Measurements from ENCODE around the gene ANKRD11. TPM values are rescaled to one million over a fixed set of nuclear protein-coding genes. Genes with fewer than 3 reads are reported as not detected.

ANKRD11 gene
- total RNA-seq, 1 donor from 2014 or later, result 63.8 TPM

DNA sequence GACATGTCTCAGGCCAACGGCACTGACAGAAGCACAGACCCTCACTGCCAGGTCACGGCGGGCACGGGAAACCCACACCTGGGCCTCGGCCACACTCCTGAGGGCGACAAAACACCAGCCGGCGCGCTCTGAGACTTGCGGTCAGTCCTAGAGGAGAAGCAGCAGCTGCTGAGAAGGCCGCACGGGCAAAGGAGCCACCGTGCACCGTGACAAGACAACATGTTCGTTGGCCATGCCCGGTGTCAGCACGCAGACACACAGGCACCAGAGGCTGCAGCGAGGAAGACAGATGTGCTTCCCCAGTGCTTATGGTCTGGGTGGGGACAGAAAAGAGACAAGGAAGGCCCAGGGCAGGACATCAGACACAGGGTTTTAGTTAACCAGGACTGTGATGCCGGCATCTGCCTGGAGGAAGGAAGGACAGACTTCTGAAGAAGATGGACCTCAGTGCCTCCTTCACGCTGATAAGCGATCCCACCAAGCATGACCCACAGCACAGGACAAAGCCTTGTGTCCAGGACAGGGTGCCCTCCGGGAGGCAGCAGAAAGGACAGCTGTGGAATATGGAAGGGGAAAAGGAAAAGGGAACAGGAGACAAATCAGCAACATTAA is 84.0 kb downstream of the ANKRD11 start:
- H3K4me3 ChIP-seq, result no peak overlapping the region
- no peaks in the 10 kb centered on the region for H3K36me3 ChIP-seq
- no peaks in the 10 kb centered on the region for H3K9me3 ChIP-seq (replicated peaks)
- no peaks in the 10 kb centered on the region for H3K27me3 ChIP-seq (ENCODE audit: low read depth)
- no peak for TF ChIP-seq CTCF (IDR thresholded peaks at IDR 0.05; ENCODE audit: borderline replicate concordance)
- peak overlapping the region; percentile 10 for H3K27ac ChIP-seq (replicated peaks)
- DNase-seq, result no peak
- peaks cover 88% of the 10 kb centered on the region for H3K4me1 ChIP-seq
- intact Hi-C loops (cut with micrococcal nuclease), result no loop called here

- no peaks in the 10 kb centered on the region for H3K36me3 ChIP-seq
- no peak overlapping the region for H3K4me3 ChIP-seq
- H3K27me3 ChIP-seq (ENCODE audit: low read depth), result no peaks in the 10 kb centered on the region
- DNase-seq, result peak; percentile 49
- H3K27ac ChIP-seq (replicated peaks), result peak overlapping the region; percentile 60
- H3K4me1 ChIP-seq, result peaks cover 73% of the 10 kb centered on the region
- H3K9me3 ChIP-seq (replicated peaks), result no peaks in the 10 kb centered on the region
- no peak for TF ChIP-seq CTCF (IDR thresholded peaks at IDR 0.05; ENCODE audit: borderline replicate concordance)
- intact Hi-C loops (cut with micrococcal nuclease), result no loop called here
Observed at GRCh38 chr16:89404561-89404960, 85.8 kb downstream of the ANKRD11 start.

- intact Hi-C loops (cut with micrococcal nuclease), result no loop called here
- Histone ChIP-seq H3K27me3 (ENCODE audit: low read depth) (no peaks in the 10 kb centered on the region), H3K4me3 (no peak overlapping the region), H3K27ac (replicated peaks) (no peak overlapping the region), H3K4me1 (peaks cover 57% of the 10 kb centered on the region), H3K9me3 (replicated peaks) (no peaks in the 10 kb centered on the region), H3K36me3 (no peaks in the 10 kb centered on the region)
- DNase-seq, result no peak
- TF ChIP-seq CTCF (IDR thresholded peaks at IDR 0.05; ENCODE audit: borderline replicate concordance), result no peak
Observed at GRCh38 chr16:89402962-89403361, 87.4 kb downstream of the ANKRD11 start.

- Histone ChIP-seq H3K4me1 (peaks cover 56% of the 10 kb centered on the region), H3K36me3 (no peaks in the 10 kb centered on the region), H3K27me3 (ENCODE audit: low read depth) (no peaks in the 10 kb centered on the region), H3K27ac (replicated peaks) (no peak overlapping the region), H3K9me3 (replicated peaks) (no peaks in the 10 kb centered on the region), H3K4me3 (no peak overlapping the region)
- TF ChIP-seq CTCF (IDR thresholded peaks at IDR 0.05; ENCODE audit: borderline replicate concordance), result no peak
- intact Hi-C loops (cut with micrococcal nuclease), result no loop called here
- no peak for DNase-seq
Observed at GRCh38 chr16:89401641-89402445, 88.5 kb downstream of the ANKRD11 start.

GRCh38 chr16:89401205-89401604 is 89.2 kb downstream of the ANKRD11 start:
- no peak for TF ChIP-seq CTCF (IDR thresholded peaks at IDR 0.05; ENCODE audit: borderline replicate concordance)
- no peak overlapping the region for H3K27ac ChIP-seq (replicated peaks)
- no peak for DNase-seq
- intact Hi-C loops (cut with micrococcal nuclease), result no loop called here
- H3K9me3 ChIP-seq (replicated peaks), result no peaks in the 10 kb centered on the region
- H3K4me1 ChIP-seq, result peaks cover 54% of the 10 kb centered on the region
- no peak overlapping the region for H3K4me3 ChIP-seq
- H3K36me3 ChIP-seq, result no peaks in the 10 kb centered on the region
- no peaks in the 10 kb centered on the region for H3K27me3 ChIP-seq (ENCODE audit: low read depth)
